Measurements from ENCODE around the gene CFAP299.
A peak's percentile ranks its signal among the peaks of the same experiment; 100 is the strongest.

CFAP299 gene

GRCh38 chr4:80709082-80709869 is 373.7 kb downstream of the CFAP299 start:
- Histone ChIP-seq H3K4me1 (ENCODE audit: control insufficient read depth in 1 of 2, insufficient read depth in 2 of 2, low read length in 2 of 2) (no peaks in the 10 kb centered on the region), H3K27me3 (ENCODE audit: insufficient read depth, low read length) (no peaks in the 10 kb centered on the region), H3K9me3 (ENCODE audit: insufficient read depth, low read depth, low read length) (no peaks in the 10 kb centered on the region), H2AK5ac (ENCODE audit: low read length) (no peak overlapping the region), H3K18ac (ENCODE audit: low read length) (no peak overlapping the region), H2BK12ac (ENCODE audit: low read length) (no peak overlapping the region), H3K9ac (ENCODE audit: low read length) (no peak overlapping the region), H3K4me2 (ENCODE audit: low read length) (no peak overlapping the region), H3K4me3 (ENCODE audit: low read depth, low read length) (no peak overlapping the region), H2BK120ac (ENCODE audit: insufficient read depth, low read length, poor library complexity) (no peak overlapping the region), H4K12ac (ENCODE audit: low read depth, low read length) (no peak overlapping the region), H3K79me1 (ENCODE audit: low read length) (no peaks in the 10 kb centered on the region), H2BK5ac (ENCODE audit: low read depth, low read length, poor library complexity) (no peak overlapping the region), H3K79me2 (ENCODE audit: control insufficient read depth, insufficient read depth, low read length, poor library complexity) (no peaks in the 10 kb centered on the region), H2AFZ (ENCODE audit: insufficient read depth, low read length, poor library complexity) (no peak overlapping the region), H3K27ac (ENCODE audit: low read depth, low read length) (no peak overlapping the region), H4K91ac (ENCODE audit: low read depth, low read length) (no peak overlapping the region), H3K14ac (ENCODE audit: low read length) (no peak overlapping the region), H4K8ac (ENCODE audit: low read depth, low read length) (no peak overlapping the region), H3K23ac (ENCODE audit: low read length) (no peak overlapping the region), H3K36me3 (ENCODE audit: control insufficient read depth in 1 of 2, insufficient read depth in 2 of 2, low read length in 2 of 2) (no peaks in the 10 kb centered on the region), H3K4ac (ENCODE audit: low read depth, low read length) (no peak overlapping the region)
- WGBS (ENCODE audit: extremely low coverage, insufficient coverage, insufficient read length) = no CpG with 5 or more reads among the region's 6 CpGs
- peak; percentile 4 to 55 for DNase-seq

DNA sequence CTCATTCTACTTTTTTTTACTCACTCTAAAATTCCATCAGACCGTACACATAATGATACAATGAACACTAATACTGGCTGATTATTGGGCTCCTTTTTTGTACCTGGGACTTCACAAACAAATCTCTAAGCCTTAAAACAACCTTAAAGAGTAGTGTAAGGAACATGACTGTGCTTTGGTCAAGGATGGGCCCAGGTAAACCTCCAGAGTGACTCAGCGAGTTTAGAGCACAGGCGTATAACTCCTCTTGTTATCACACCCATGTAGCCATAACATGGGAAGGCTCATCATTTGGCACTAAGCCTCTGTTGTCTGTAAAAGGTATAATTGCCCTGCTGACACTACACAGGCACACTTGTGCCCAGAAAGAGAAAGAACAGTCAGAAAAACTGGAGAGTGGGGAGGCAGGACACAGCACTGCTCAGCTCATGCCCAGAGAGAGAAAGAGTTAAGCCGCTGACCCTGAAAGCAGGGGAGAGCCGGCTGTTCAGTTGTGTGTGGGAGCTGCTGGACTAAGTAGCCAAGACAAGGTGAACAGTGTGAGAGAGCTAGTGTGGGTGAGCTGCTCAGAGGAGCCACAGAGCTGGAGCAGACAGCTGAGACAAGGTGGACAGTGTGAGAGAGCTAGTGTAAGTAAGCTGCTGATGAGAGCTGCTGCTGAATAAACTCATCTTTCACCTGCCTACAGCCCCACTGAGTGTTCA is 375.4 kb downstream of the CFAP299 start:
- Histone ChIP-seq H2BK120ac (ENCODE audit: insufficient read depth, low read length, poor library complexity) (no peak overlapping the region), H3K36me3 (ENCODE audit: control insufficient read depth in 1 of 2, insufficient read depth in 2 of 2, low read length in 2 of 2) (no peaks in the 10 kb centered on the region), H3K9ac (ENCODE audit: low read length) (no peak overlapping the region), H3K4me2 (ENCODE audit: low read length) (no peak overlapping the region), H4K8ac (ENCODE audit: low read depth, low read length) (no peak overlapping the region), H3K79me1 (ENCODE audit: low read length) (no peaks in the 10 kb centered on the region), H4K91ac (ENCODE audit: low read depth, low read length) (no peak overlapping the region), H3K27ac (ENCODE audit: low read depth, low read length) (no peak overlapping the region), H3K9me3 (ENCODE audit: insufficient read depth, low read depth, low read length) (no peaks in the 10 kb centered on the region), H3K18ac (ENCODE audit: low read length) (no peak overlapping the region), H2BK5ac (ENCODE audit: low read depth, low read length, poor library complexity) (no peak overlapping the region), H3K4ac (ENCODE audit: low read depth, low read length) (no peak overlapping the region), H2BK12ac (ENCODE audit: low read length) (no peak overlapping the region), H4K12ac (ENCODE audit: low read depth, low read length) (no peak overlapping the region), H2AFZ (ENCODE audit: insufficient read depth, low read length, poor library complexity) (no peak overlapping the region), H3K4me1 (ENCODE audit: control insufficient read depth in 1 of 2, insufficient read depth in 2 of 2, low read length in 2 of 2) (no peaks in the 10 kb centered on the region), H3K4me3 (ENCODE audit: low read depth, low read length) (no peak overlapping the region), H3K14ac (ENCODE audit: low read length) (no peak overlapping the region), H3K79me2 (ENCODE audit: control insufficient read depth, insufficient read depth, low read length, poor library complexity) (no peaks in the 10 kb centered on the region), H3K27me3 (ENCODE audit: insufficient read depth, low read length) (no peaks in the 10 kb centered on the region), H2AK5ac (ENCODE audit: low read length) (no peak overlapping the region), H3K23ac (ENCODE audit: low read length) (no peak overlapping the region)
- DNase-seq = no peak
- WGBS (ENCODE audit: extremely low coverage, insufficient coverage, insufficient read length) = 100% methylated on average over 1 of the region's 5 CpGs

DNA sequence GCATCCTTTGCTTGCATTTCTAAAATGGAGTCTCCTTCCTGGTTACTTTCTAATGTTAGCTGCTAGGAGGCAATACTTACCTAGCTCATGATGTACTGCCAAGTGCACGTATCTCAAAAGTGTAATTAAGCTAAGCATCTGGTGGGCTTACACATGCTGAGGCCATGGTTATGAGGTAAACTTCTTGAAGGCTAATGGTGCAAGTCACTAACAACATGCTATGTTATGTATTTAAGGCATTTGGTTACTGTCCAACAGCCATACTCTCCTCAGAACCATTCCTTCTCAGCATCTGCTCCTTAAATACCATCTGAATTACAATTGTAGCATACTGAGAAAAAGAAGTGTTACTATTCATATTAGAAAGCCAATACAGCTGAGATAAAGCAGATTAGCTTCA is 376.4 kb downstream of the CFAP299 start:
- Histone ChIP-seq H3K9me3 (ENCODE audit: insufficient read depth, low read depth, low read length) (no peaks in the 10 kb centered on the region), H2AK5ac (ENCODE audit: low read length) (no peak overlapping the region), H3K79me2 (ENCODE audit: control insufficient read depth, insufficient read depth, low read length, poor library complexity) (no peaks in the 10 kb centered on the region), H3K14ac (ENCODE audit: low read length) (no peak overlapping the region), H3K18ac (ENCODE audit: low read length) (no peak overlapping the region), H3K27ac (ENCODE audit: low read depth, low read length) (no peak overlapping the region), H3K4me2 (ENCODE audit: low read length) (no peak overlapping the region), H3K4me3 (ENCODE audit: low read depth, low read length) (no peak overlapping the region), H2BK12ac (ENCODE audit: low read length) (no peak overlapping the region), H3K23ac (ENCODE audit: low read length) (no peak overlapping the region), H4K12ac (ENCODE audit: low read depth, low read length) (no peak overlapping the region), H2AFZ (ENCODE audit: insufficient read depth, low read length, poor library complexity) (no peak overlapping the region), H3K27me3 (ENCODE audit: insufficient read depth, low read length) (no peaks in the 10 kb centered on the region), H2BK5ac (ENCODE audit: low read depth, low read length, poor library complexity) (no peak overlapping the region), H3K79me1 (ENCODE audit: low read length) (no peaks in the 10 kb centered on the region), H3K36me3 (ENCODE audit: control insufficient read depth in 1 of 2, insufficient read depth in 2 of 2, low read length in 2 of 2) (no peaks in the 10 kb centered on the region), H3K4ac (ENCODE audit: low read depth, low read length) (no peak overlapping the region), H2BK120ac (ENCODE audit: insufficient read depth, low read length, poor library complexity) (no peak overlapping the region), H4K8ac (ENCODE audit: low read depth, low read length) (no peak overlapping the region), H4K91ac (ENCODE audit: low read depth, low read length) (no peak overlapping the region), H3K4me1 (ENCODE audit: control insufficient read depth in 1 of 2, insufficient read depth in 2 of 2, low read length in 2 of 2) (no peaks in the 10 kb centered on the region), H3K9ac (ENCODE audit: low read length) (no peak overlapping the region)
- WGBS (ENCODE audit: extremely low coverage, insufficient coverage, insufficient read length) = no CpG with 5 or more reads among the region's 1 CpG
- peak; percentile 10 to 64 for DNase-seq

DNA sequence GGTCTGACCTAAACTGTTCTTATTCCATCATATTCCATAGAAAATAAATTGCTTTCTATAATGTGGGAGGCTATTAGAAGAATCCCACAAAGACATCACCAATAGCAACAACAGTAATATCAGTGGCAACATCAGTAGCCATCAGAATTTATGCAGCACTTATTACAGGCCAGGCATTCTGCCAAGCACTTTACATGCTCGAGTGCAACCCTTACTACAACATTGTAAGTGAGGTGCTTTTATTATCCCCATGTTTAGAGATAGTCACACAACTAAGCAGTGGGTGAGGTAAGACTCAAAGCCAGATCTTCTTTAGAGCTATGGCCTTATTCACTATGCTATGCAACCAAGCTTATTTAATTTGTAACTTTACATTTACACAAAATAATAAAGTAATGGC is 377.9 kb downstream of the CFAP299 start:
- no peak overlapping the region for H4K91ac ChIP-seq (ENCODE audit: low read depth, low read length)
- no peak overlapping the region for H4K12ac ChIP-seq (ENCODE audit: low read depth, low read length)
- no peak overlapping the region for H3K14ac ChIP-seq (ENCODE audit: low read length)
- no peak overlapping the region for H2AFZ ChIP-seq (ENCODE audit: insufficient read depth, low read length, poor library complexity)
- H3K9ac ChIP-seq (ENCODE audit: low read length) = no peak overlapping the region
- no peak overlapping the region for H3K18ac ChIP-seq (ENCODE audit: low read length)
- H3K79me2 ChIP-seq (ENCODE audit: control insufficient read depth, insufficient read depth, low read length, poor library complexity) = no peaks in the 10 kb centered on the region
- no peaks in the 10 kb centered on the region for H3K4me1 ChIP-seq (ENCODE audit: control insufficient read depth in 1 of 2, insufficient read depth in 2 of 2, low read length in 2 of 2)
- no CpG with 5 or more reads among the region's 1 CpG for WGBS (ENCODE audit: extremely low coverage, insufficient coverage, insufficient read length)
- H2BK120ac ChIP-seq (ENCODE audit: insufficient read depth, low read length, poor library complexity) = no peak overlapping the region
- H2BK5ac ChIP-seq (ENCODE audit: low read depth, low read length, poor library complexity) = no peak overlapping the region
- H3K27me3 ChIP-seq (ENCODE audit: insufficient read depth, low read length) = no peaks in the 10 kb centered on the region
- H2AK5ac ChIP-seq (ENCODE audit: low read length) = no peak overlapping the region
- no peak overlapping the region for H3K23ac ChIP-seq (ENCODE audit: low read length)
- no peaks in the 10 kb centered on the region for H3K36me3 ChIP-seq (ENCODE audit: control insufficient read depth in 1 of 2, insufficient read depth in 2 of 2, low read length in 2 of 2)
- H3K4me2 ChIP-seq (ENCODE audit: low read length) = no peak overlapping the region
- no peak overlapping the region for H3K4me3 ChIP-seq (ENCODE audit: low read depth, low read length)
- no peaks in the 10 kb centered on the region for H3K9me3 ChIP-seq (ENCODE audit: insufficient read depth, low read depth, low read length)
- H3K4ac ChIP-seq (ENCODE audit: low read depth, low read length) = no peak overlapping the region
- DNase-seq = no peak
- H2BK12ac ChIP-seq (ENCODE audit: low read length) = no peak overlapping the region
- no peak overlapping the region for H4K8ac ChIP-seq (ENCODE audit: low read depth, low read length)
- H3K27ac ChIP-seq (ENCODE audit: low read depth, low read length) = no peak overlapping the region
- no peaks in the 10 kb centered on the region for H3K79me1 ChIP-seq (ENCODE audit: low read length)
